ENCODE results near the gene PRAME. TPM values are rescaled to one million over a fixed set of nuclear protein-coding genes. Genes with fewer than 3 reads are reported as not detected.

PRAME gene
- total RNA-seq, 2 experiments from 2014 or later = not detected

GRCh38 chr22:22600531-22601261 lies 41.6 kb upstream of the PRAME start:
- CTCF ChIA-PET = interaction anchor here (0.8 to 0.9 kb wide), 2 partner anchors 13 to 15 kb away, joined by 3 read pairs; no protein-coding TSS in a partner anchor
- H3K27me3 Mint-ChIP-seq = peaks cover 2% of the 10 kb centered on the region
- no peaks in the 10 kb centered on the region for H3K36me3 Mint-ChIP-seq (ENCODE audit: low read depth)
- H3K27ac Mint-ChIP-seq = no peak overlapping the region
- DNase-seq = no peak
- intact Hi-C loops (cut with micrococcal nuclease) = no loop called here
- H3K4me3 Mint-ChIP-seq = no peak overlapping the region
- H3K4me1 Mint-ChIP-seq (ENCODE audit: low read depth) = no peaks in the 10 kb centered on the region
- no peaks in the 10 kb centered on the region for H3K9me3 Mint-ChIP-seq
- TF ChIP-seq CTCF (IDR thresholded peaks at IDR 0.05) = no peak
- POLR2A ChIA-PET = no interaction called here
- ATAC-seq = no peak

- Mint-ChIP-seq H3K9me3 (no peaks in the 10 kb centered on the region), H3K27ac (no peak overlapping the region), H3K27me3 (peaks cover 2% of the 10 kb centered on the region), H3K36me3 (ENCODE audit: low read depth) (no peaks in the 10 kb centered on the region), H3K4me3 (no peak overlapping the region), H3K4me1 (ENCODE audit: low read depth) (no peaks in the 10 kb centered on the region)
- TF ChIP-seq CTCF (IDR thresholded peaks at IDR 0.05) = no peak
- ATAC-seq (no peak), DNase-seq (no peak)
- ChIA-PET POLR2A (no interaction called here), CTCF (interaction anchor here (2.5 kb wide), 1 partner anchor 12 kb away, joined by 12 read pairs; no protein-coding TSS in a partner anchor)
- intact Hi-C loops (cut with micrococcal nuclease) = no loop called here
These were observed 40.2 kb upstream of the PRAME start for GRCh38 chr22:22599248-22599647.

- ATAC-seq (no peak), DNase-seq (no peak)
- no peaks in the 10 kb centered on the region for H3K4me1 Mint-ChIP-seq (ENCODE audit: low read depth)
- no peak overlapping the region for H3K27ac Mint-ChIP-seq
- TF ChIP-seq CTCF (IDR thresholded peaks at IDR 0.05) = no peak
- POLR2A ChIA-PET = no interaction called here
- no peaks in the 10 kb centered on the region for H3K36me3 Mint-ChIP-seq (ENCODE audit: low read depth)
- H3K9me3 Mint-ChIP-seq = no peaks in the 10 kb centered on the region
- CTCF ChIA-PET = interaction anchor here (2.5 kb wide), 1 partner anchor 11 kb away, joined by 12 read pairs; no protein-coding TSS in a partner anchor
- no peak overlapping the region for H3K4me3 Mint-ChIP-seq
- H3K27me3 Mint-ChIP-seq = peaks cover 2% of the 10 kb centered on the region
- intact Hi-C loops (cut with micrococcal nuclease) = no loop called here
These were observed 39.1 kb upstream of the PRAME start for GRCh38 chr22:22598144-22598543.

GRCh38 chr22:22595001-22595835 lies 36.2 kb upstream of the PRAME start:
- no peak for TF ChIP-seq CTCF (IDR thresholded peaks at IDR 0.05)
- no peaks in the 10 kb centered on the region for H3K9me3 Mint-ChIP-seq
- H3K27me3 Mint-ChIP-seq = no peaks in the 10 kb centered on the region
- H3K36me3 Mint-ChIP-seq (ENCODE audit: low read depth) = no peaks in the 10 kb centered on the region
- no peaks in the 10 kb centered on the region for H3K4me1 Mint-ChIP-seq (ENCODE audit: low read depth)
- H3K4me3 Mint-ChIP-seq = no peak overlapping the region
- ATAC-seq (no peak), DNase-seq (no peak)
- ChIA-PET POLR2A (no interaction called here), CTCF (no interaction called here)
- H3K27ac Mint-ChIP-seq = no peak overlapping the region
- intact Hi-C loops (cut with micrococcal nuclease) = no loop called here

Measured in activated CD8-positive, alpha-beta T cell treated with anti-CD3 and anti-CD28 coated beads for 36 hours (primary cell).